H1 (cell line): ENCODE data around the gene AKR1C8. TPM values are rescaled to one million over a fixed set of nuclear protein-coding genes. Genes with fewer than 3 reads are reported as not detected.

ENCODE experiments used
- CHD7 ChIP-seq: fragments of 300-600 bp; sonication (generic); IDR thresholded peaks from 2 replicates; pipeline ENCODE4 v1.7.1; 2012; ENCODE audit warnings: low read length, moderate library complexity, mild to moderate bottlenecking, inconsistent platforms; ENCODE audit not compliant: insufficient replicate concordance
- CTCF ChIP-seq, 3 experiments: IDR thresholded peaks; 1 replicate in 2 of 3; 2 replicates in 1 of 3; pipeline versions ENCODE4 v1.5.1 to v1.6.1; 2011; ENCODE audit warnings: low read length in 3 of 3, mild to moderate bottlenecking in 3 of 3, inconsistent platforms in 2 of 3, low read depth in 1 of 3, moderate library complexity in 1 of 3; ENCODE audit not compliant: insufficient read depth in 1 of 3; ENCODE audit errors: control extremely low read depth in 1 of 3
- EP300 ChIP-seq, 2 experiments: IDR thresholded peaks; 1 replicate in 1 of 2; 2 replicates in 1 of 2; pipeline ENCODE4 v1.6.1; 2011 to 2012; ENCODE audit warnings: low read depth in 2 of 2, low read length in 2 of 2, mild to moderate bottlenecking in 2 of 2, borderline replicate concordance in 1 of 2, inconsistent platforms in 1 of 2, moderate library complexity in 1 of 2
- HDAC6 ChIP-seq: IDR thresholded peaks from one replicate; pipeline ENCODE4 v1.7.1; 2012; ENCODE audit warnings: low read depth, mild to moderate bottlenecking, inconsistent platforms, low read length, moderate library complexity
- polyA plus RNA-seq, 7 experiments: library from polyadenylated mRNA; depleted of rRNA in 3 of 7; stranded (reverse) in 5 of 7; unstranded in 2 of 7; fragments of >200 nt in 5 of 7; fragments of 200-250 nt in 2 of 7; gene quantifications; 1 replicate in 5 of 7; 2 replicates in 1 of 7; 4 replicates in 1 of 7; pipeline versions ENCODE4 v1.2.1 to v1.2.3, GENCODE V29; 2011 to 2013; ENCODE audit warnings: missing spikeins in 2 of 7, mixed read lengths in 2 of 7
- total RNA-seq: library from RNA; stranded (reverse); fragmentation: NEBNext Ultra II Directional; extraction: Animal tissue kit (Norgen Biotek cat#: 25700); gene quantifications from 2 replicates; pipeline ENCODE4 v1.2.1, GENCODE V29; 2021

AKR1C8 gene
- total and polyA plus RNA-seq, 2 of the 8 experiments (the other 6 are each of a cell fraction or from before 2014, with no cell fraction given): not detected

- TF ChIP-seq CHD7 (no peak), HDAC6 (no peak), CTCF (IDR thresholded peaks at IDR 0.05; ENCODE audit: control extremely low read depth in 1 of 3, insufficient read depth in 1 of 3, low read depth in 1 of 3, low read length in 3 of 3) (no peak), EP300 (IDR thresholded peaks at IDR 0.05; ENCODE audit: borderline replicate concordance in 1 of 2, low read depth in 2 of 2, low read length in 2 of 2) (no peak)
These were observed 9.5 kb upstream of the AKR1C8 start (continued) for GRCh38 chr10:5194431-5194830.
